ENCODE data around the gene RPIA. TPM values are rescaled to one million over a fixed set of nuclear protein-coding genes. Genes with fewer than 3 reads are reported as not detected.

RPIA gene
- total and polyA plus RNA-seq, 4 donors: 7.3 to 10.3 (median 8.8) TPM

- 2 to 3% methylated on average over 11 of the region's 11 CpGs for WGBS, 2 donors
- H3K4me1 ChIP-seq (ENCODE audit: control insufficient read depth in 1 of 2, insufficient read depth in 2 of 2, low read length in 2 of 2): no peaks in the 10 kb centered on the region
- no peaks in the 10 kb centered on the region for H3K36me3 ChIP-seq (ENCODE audit: control insufficient read depth in 1 of 2, insufficient read depth in 2 of 2, low read length in 1 of 2)
- DNase-seq: peak; percentile 50 to 78
- no peaks in the 10 kb centered on the region for H3K27me3 ChIP-seq (ENCODE audit: control insufficient read depth in 1 of 2, insufficient read depth in 2 of 2, low read length in 1 of 2)
- intact Hi-C loops (cut with DNase I): no loop called here
- no peak for ATAC-seq (ENCODE audit: low FRiP score)
- no peak overlapping the region for H3K27ac ChIP-seq (ENCODE audit: low read depth in 1 of 2, low read length in 2 of 2)
- H3K9me3 ChIP-seq (ENCODE audit: control insufficient read depth, low read length): no peaks in the 10 kb centered on the region
- H3K4me3 ChIP-seq (ENCODE audit: low read length in 2 of 2): peak overlapping the region; percentile 61 to 67
Measured at GRCh38 chr2:88692187-88692586, 714 bp downstream of the RPIA start.

GRCh38 chr2:88693911-88694414 is 2.5 kb downstream of the RPIA start:
- WGBS, 2 donors: 80 to 82% methylated on average over 3 of the region's 3 CpGs
- intact Hi-C loops (cut with DNase I): no loop called here

GRCh38 chr2:88696611-88697010 is 5.1 kb downstream of the RPIA start:
- DNase-seq (no peak), ATAC-seq (ENCODE audit: low FRiP score) (no peak)
- WGBS, 2 donors: 85 to 92% methylated on average over 3 of the region's 3 CpGs
- peaks cover 4 to 6% of the 10 kb centered on the region in 2 donors for H3K36me3 ChIP-seq (ENCODE audit: control insufficient read depth in 1 of 2, insufficient read depth in 2 of 2, low read length in 1 of 2)
- H3K27ac ChIP-seq (ENCODE audit: low read depth in 1 of 2, low read length in 2 of 2): no peak overlapping the region
- H3K27me3 ChIP-seq (ENCODE audit: control insufficient read depth in 1 of 2, insufficient read depth in 2 of 2, low read length in 1 of 2): no peaks in the 10 kb centered on the region
- H3K4me3 ChIP-seq (ENCODE audit: low read length in 2 of 2): no peak overlapping the region
- H3K4me1 ChIP-seq (ENCODE audit: control insufficient read depth in 1 of 2, insufficient read depth in 2 of 2, low read length in 2 of 2): no peaks in the 10 kb centered on the region
- intact Hi-C loops (cut with DNase I): no loop called here
- H3K9me3 ChIP-seq (ENCODE audit: control insufficient read depth, low read length): no peaks in the 10 kb centered on the region

More at GRCh38 chr2:88693911-88694414, 2.5 kb downstream of the RPIA start:
- DNase-seq (no peak), ATAC-seq (ENCODE audit: low FRiP score) (no peak)
- no peaks in the 10 kb centered on the region for H3K9me3 ChIP-seq (ENCODE audit: control insufficient read depth, low read length)
- H3K36me3 ChIP-seq (ENCODE audit: control insufficient read depth in 1 of 2, insufficient read depth in 2 of 2, low read length in 1 of 2): peaks cover 0 to 3% of the 10 kb centered on the region in 2 donors
- H3K27ac ChIP-seq (ENCODE audit: low read depth in 1 of 2, low read length in 2 of 2): no peak overlapping the region
- H3K4me1 ChIP-seq (ENCODE audit: control insufficient read depth in 1 of 2, insufficient read depth in 2 of 2, low read length in 2 of 2): no peaks in the 10 kb centered on the region
- no peak overlapping the region for H3K4me3 ChIP-seq (ENCODE audit: low read length in 2 of 2)
- H3K27me3 ChIP-seq (ENCODE audit: control insufficient read depth in 1 of 2, insufficient read depth in 2 of 2, low read length in 1 of 2): no peaks in the 10 kb centered on the region

GRCh38 chr2:88697370-88698026 is 6.0 kb downstream of the RPIA start:
- 82 to 88% methylated on average over 3 of the region's 3 CpGs for WGBS, 2 donors
- DNase-seq (no peak), ATAC-seq (ENCODE audit: low FRiP score) (no peak)
- H3K9me3 ChIP-seq (ENCODE audit: control insufficient read depth, low read length): no peaks in the 10 kb centered on the region
- H3K27me3 ChIP-seq (ENCODE audit: control insufficient read depth in 1 of 2, insufficient read depth in 2 of 2, low read length in 1 of 2): no peaks in the 10 kb centered on the region
- H3K4me3 ChIP-seq (ENCODE audit: low read length in 2 of 2): no peak overlapping the region
- H3K27ac ChIP-seq (ENCODE audit: low read depth in 1 of 2, low read length in 2 of 2): no peak overlapping the region
- intact Hi-C loops (cut with DNase I): no loop called here
- no peaks in the 10 kb centered on the region for H3K4me1 ChIP-seq (ENCODE audit: control insufficient read depth in 1 of 2, insufficient read depth in 2 of 2, low read length in 2 of 2)
- H3K36me3 ChIP-seq (ENCODE audit: control insufficient read depth in 1 of 2, insufficient read depth in 2 of 2, low read length in 1 of 2): peaks cover 4 to 6% of the 10 kb centered on the region in 2 donors

- ATAC-seq (ENCODE audit: low FRiP score) (no peak), DNase-seq (no peak)
- Histone ChIP-seq H3K4me3 (ENCODE audit: low read length in 2 of 2) (no peak overlapping the region), H3K27ac (ENCODE audit: low read depth in 1 of 2, low read length in 2 of 2) (no peak overlapping the region), H3K4me1 (ENCODE audit: control insufficient read depth in 1 of 2, insufficient read depth in 2 of 2, low read length in 2 of 2) (no peaks in the 10 kb centered on the region), H3K9me3 (ENCODE audit: control insufficient read depth, low read length) (no peaks in the 10 kb centered on the region), H3K27me3 (ENCODE audit: control insufficient read depth in 1 of 2, insufficient read depth in 2 of 2, low read length in 1 of 2) (no peaks in the 10 kb centered on the region), H3K36me3 (ENCODE audit: control insufficient read depth in 1 of 2, insufficient read depth in 2 of 2, low read length in 1 of 2) (peaks cover 4 to 6% of the 10 kb centered on the region in 2 donors)
- 95 to 100% methylated on average over 2 of the region's 2 CpGs for WGBS, 2 donors
- intact Hi-C loops (cut with DNase I): no loop called here
Measured at GRCh38 chr2:88698027-88698413, 6.5 kb downstream of the RPIA start.

GRCh38 chr2:88698498-88699233 is 7.2 kb downstream of the RPIA start:
- no peaks in the 10 kb centered on the region for H3K27me3 ChIP-seq (ENCODE audit: control insufficient read depth in 1 of 2, insufficient read depth in 2 of 2, low read length in 1 of 2)
- intact Hi-C loops (cut with DNase I): no loop called here
- no peak overlapping the region for H3K27ac ChIP-seq (ENCODE audit: low read depth in 1 of 2, low read length in 2 of 2)
- H3K9me3 ChIP-seq (ENCODE audit: control insufficient read depth, low read length): no peaks in the 10 kb centered on the region
- H3K4me1 ChIP-seq (ENCODE audit: control insufficient read depth in 1 of 2, insufficient read depth in 2 of 2, low read length in 2 of 2): no peaks in the 10 kb centered on the region
- ATAC-seq (ENCODE audit: low FRiP score) (no peak), DNase-seq (no peak)
- no peak overlapping the region for H3K4me3 ChIP-seq (ENCODE audit: low read length in 2 of 2)
- WGBS, 2 donors: 92% methylated on average over 3 of the region's 3 CpGs
- peaks cover 4 to 6% of the 10 kb centered on the region in 2 donors for H3K36me3 ChIP-seq (ENCODE audit: control insufficient read depth in 1 of 2, insufficient read depth in 2 of 2, low read length in 1 of 2)

- 93 to 98% methylated on average over 2 of the region's 2 CpGs for WGBS, 2 donors
- no peak for DNase-seq
- intact Hi-C loops (cut with DNase I): no loop called here
Measured at GRCh38 chr2:88707003-88707402, 15.5 kb downstream of the RPIA start.

GRCh38 chr2:88709181-88709631 is 17.7 kb downstream of the RPIA start:
- Histone ChIP-seq H3K36me3 (ENCODE audit: control insufficient read depth in 1 of 2, insufficient read depth in 2 of 2, low read length in 1 of 2) (no peaks in the 10 kb centered on the region), H3K4me1 (ENCODE audit: control insufficient read depth in 1 of 2, insufficient read depth in 2 of 2, low read length in 2 of 2) (no peaks in the 10 kb centered on the region), H3K27ac (ENCODE audit: low read depth in 1 of 2, low read length in 2 of 2) (no peak overlapping the region), H3K27me3 (ENCODE audit: control insufficient read depth in 1 of 2, insufficient read depth in 2 of 2, low read length in 1 of 2) (no peaks in the 10 kb centered on the region), H3K4me3 (ENCODE audit: low read length in 2 of 2) (no peak overlapping the region), H3K9me3 (ENCODE audit: control insufficient read depth, low read length) (no peaks in the 10 kb centered on the region)
- intact Hi-C loops (cut with DNase I): no loop called here
- DNase-seq (no peak), ATAC-seq (ENCODE audit: low FRiP score) (peak; percentile 59)
- 85 to 89% methylated on average over 4 of the region's 4 CpGs for WGBS, 2 donors

More at GRCh38 chr2:88707003-88707402, 15.5 kb downstream of the RPIA start:
- H3K27me3 ChIP-seq (ENCODE audit: control insufficient read depth in 1 of 2, insufficient read depth in 2 of 2, low read length in 1 of 2): no peaks in the 10 kb centered on the region
- H3K9me3 ChIP-seq (ENCODE audit: control insufficient read depth, low read length): no peaks in the 10 kb centered on the region
- H3K4me3 ChIP-seq (ENCODE audit: low read length in 2 of 2): no peak overlapping the region
- H3K4me1 ChIP-seq (ENCODE audit: control insufficient read depth in 1 of 2, insufficient read depth in 2 of 2, low read length in 2 of 2): no peaks in the 10 kb centered on the region
- H3K27ac ChIP-seq (ENCODE audit: low read depth in 1 of 2, low read length in 2 of 2): no peak overlapping the region
- ATAC-seq (ENCODE audit: low FRiP score): no peak
- H3K36me3 ChIP-seq (ENCODE audit: control insufficient read depth in 1 of 2, insufficient read depth in 2 of 2, low read length in 1 of 2): no peaks in the 10 kb centered on the region

- 86 to 88% methylated on average over 1 of the region's 1 CpG for WGBS, 2 donors
- DNase-seq: no peak
- Histone ChIP-seq H3K4me1 (ENCODE audit: control insufficient read depth in 1 of 2, insufficient read depth in 2 of 2, low read length in 2 of 2) (no peaks in the 10 kb centered on the region), H3K9me3 (ENCODE audit: control insufficient read depth, low read length) (no peaks in the 10 kb centered on the region), H3K27ac (ENCODE audit: low read depth in 1 of 2, low read length in 2 of 2) (no peak overlapping the region), H3K27me3 (ENCODE audit: control insufficient read depth in 1 of 2, insufficient read depth in 2 of 2, low read length in 1 of 2) (no peaks in the 10 kb centered on the region), H3K36me3 (ENCODE audit: control insufficient read depth in 1 of 2, insufficient read depth in 2 of 2, low read length in 1 of 2) (no peaks in the 10 kb centered on the region), H3K4me3 (ENCODE audit: low read length in 2 of 2) (no peak overlapping the region)
- intact Hi-C loops (cut with DNase I): no loop called here
- ATAC-seq (ENCODE audit: low FRiP score): no peak
Measured at GRCh38 chr2:88711289-88711688, 19.8 kb downstream of the RPIA start.
